ENCODE data around the gene DPP6.

Gene DPP6

GRCh38 chr7:154857240-154857639 lies 805.0 kb downstream of the DPP6 start:
- no peak overlapping the region for H3K4me3 ChIP-seq (ENCODE audit: low read depth in 1 of 2, low read length in 1 of 2)
- no peaks in the 10 kb centered on the region for H3K36me3 ChIP-seq
- H3K27ac ChIP-seq = no peak overlapping the region
- TF ChIP-seq CTCF (IDR thresholded peaks at IDR 0.05) = no peak
- H3K4me1 ChIP-seq (ENCODE audit: control insufficient read depth in 1 of 2, insufficient read depth in 1 of 2, low read depth in 1 of 2, low read length in 1 of 2) = no peaks in the 10 kb centered on the region
- no peaks in the 10 kb centered on the region for H3K27me3 ChIP-seq
- H3K9me3 ChIP-seq = no peaks in the 10 kb centered on the region

- H3K4me1 ChIP-seq (ENCODE audit: control insufficient read depth in 1 of 2, insufficient read depth in 1 of 2, low read depth in 1 of 2, low read length in 1 of 2) = no peaks in the 10 kb centered on the region
- no peak for TF ChIP-seq CTCF (IDR thresholded peaks at IDR 0.05)
- H3K9me3 ChIP-seq = no peaks in the 10 kb centered on the region
- no peak overlapping the region for H3K4me3 ChIP-seq (ENCODE audit: low read depth in 1 of 2, low read length in 1 of 2)
- H3K27ac ChIP-seq = no peak overlapping the region
- H3K36me3 ChIP-seq = no peaks in the 10 kb centered on the region
- no peaks in the 10 kb centered on the region for H3K27me3 ChIP-seq
Observed at GRCh38 chr7:154857728-154858681, 805.8 kb downstream of the DPP6 start.

GRCh38 chr7:154858836-154859537 lies 806.8 kb downstream of the DPP6 start:
- Histone ChIP-seq H3K4me1 (ENCODE audit: control insufficient read depth in 1 of 2, insufficient read depth in 1 of 2, low read depth in 1 of 2, low read length in 1 of 2) (no peaks in the 10 kb centered on the region), H3K27ac (no peak overlapping the region), H3K27me3 (no peaks in the 10 kb centered on the region), H3K36me3 (no peaks in the 10 kb centered on the region), H3K9me3 (no peaks in the 10 kb centered on the region), H3K4me3 (ENCODE audit: low read depth in 1 of 2, low read length in 1 of 2) (no peak overlapping the region)
- no peak for TF ChIP-seq CTCF (IDR thresholded peaks at IDR 0.05)

- no peak overlapping the region for H3K27ac ChIP-seq
- no peaks in the 10 kb centered on the region for H3K36me3 ChIP-seq
- TF ChIP-seq CTCF (IDR thresholded peaks at IDR 0.05) = no peak
- no peaks in the 10 kb centered on the region for H3K27me3 ChIP-seq
- H3K4me3 ChIP-seq (ENCODE audit: low read depth in 1 of 2, low read length in 1 of 2) = no peak overlapping the region
- no peaks in the 10 kb centered on the region for H3K9me3 ChIP-seq
- no peaks in the 10 kb centered on the region for H3K4me1 ChIP-seq (ENCODE audit: control insufficient read depth in 1 of 2, insufficient read depth in 1 of 2, low read depth in 1 of 2, low read length in 1 of 2)
Observed at GRCh38 chr7:154859747-154860620, 807.8 kb downstream of the DPP6 start.

GRCh38 chr7:154860621-154861375 lies 808.6 kb downstream of the DPP6 start:
- H3K36me3 ChIP-seq = no peaks in the 10 kb centered on the region
- no peaks in the 10 kb centered on the region for H3K27me3 ChIP-seq
- no peaks in the 10 kb centered on the region for H3K9me3 ChIP-seq
- H3K4me1 ChIP-seq (ENCODE audit: control insufficient read depth in 1 of 2, insufficient read depth in 1 of 2, low read depth in 1 of 2, low read length in 1 of 2) = no peaks in the 10 kb centered on the region
- H3K27ac ChIP-seq = no peak overlapping the region
- no peak overlapping the region for H3K4me3 ChIP-seq (ENCODE audit: low read depth in 1 of 2, low read length in 1 of 2)
- TF ChIP-seq CTCF (IDR thresholded peaks at IDR 0.05) = no peak

All from neutrophil (primary cell).